M059J (cell line): ENCODE results near the gene CLDN1. TPM values are rescaled to one million over a fixed set of nuclear protein-coding genes. Genes with fewer than 3 reads are reported as not detected.
A peak's percentile ranks its signal among the peaks of the same experiment; 100 is the strongest.

Source experiments
- DNase-seq: peaks from one replicate; pipeline ENCODE4 v3.0.0-alpha.2; 2012; ENCODE audit warnings: low read depth
- total RNA-seq: library from RNA; depleted of rRNA; stranded (reverse); fragments of >200 nt; shearing (Covaris generic); gene quantifications from 2 replicates; pipeline ENCODE4 v1.2.3, GENCODE V29; 2014

The CLDN1 gene
- total RNA-seq, 1 experiment from 2014 or later = 1.8 TPM

DNA sequence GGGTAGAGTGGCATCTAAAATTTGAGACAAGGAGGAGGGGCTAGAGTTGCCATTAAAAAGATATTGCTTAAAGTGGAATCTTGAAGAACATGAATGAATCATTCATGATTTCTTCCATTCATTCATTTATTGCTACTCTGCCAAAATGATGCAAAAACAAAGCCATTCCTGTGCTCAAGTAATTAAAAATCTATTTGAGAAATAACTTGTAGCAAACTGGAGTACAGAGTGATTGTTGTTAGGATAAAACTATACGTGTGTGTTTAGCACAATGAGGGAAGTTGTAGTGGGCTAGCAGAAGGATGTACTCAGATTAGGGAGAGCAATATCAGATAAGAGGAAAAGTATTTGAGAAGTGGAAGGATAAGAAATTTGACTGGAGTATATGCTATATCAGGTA lies 11.7 kb upstream of the CLDN1 start:
- DNase-seq = no peak

DNA sequence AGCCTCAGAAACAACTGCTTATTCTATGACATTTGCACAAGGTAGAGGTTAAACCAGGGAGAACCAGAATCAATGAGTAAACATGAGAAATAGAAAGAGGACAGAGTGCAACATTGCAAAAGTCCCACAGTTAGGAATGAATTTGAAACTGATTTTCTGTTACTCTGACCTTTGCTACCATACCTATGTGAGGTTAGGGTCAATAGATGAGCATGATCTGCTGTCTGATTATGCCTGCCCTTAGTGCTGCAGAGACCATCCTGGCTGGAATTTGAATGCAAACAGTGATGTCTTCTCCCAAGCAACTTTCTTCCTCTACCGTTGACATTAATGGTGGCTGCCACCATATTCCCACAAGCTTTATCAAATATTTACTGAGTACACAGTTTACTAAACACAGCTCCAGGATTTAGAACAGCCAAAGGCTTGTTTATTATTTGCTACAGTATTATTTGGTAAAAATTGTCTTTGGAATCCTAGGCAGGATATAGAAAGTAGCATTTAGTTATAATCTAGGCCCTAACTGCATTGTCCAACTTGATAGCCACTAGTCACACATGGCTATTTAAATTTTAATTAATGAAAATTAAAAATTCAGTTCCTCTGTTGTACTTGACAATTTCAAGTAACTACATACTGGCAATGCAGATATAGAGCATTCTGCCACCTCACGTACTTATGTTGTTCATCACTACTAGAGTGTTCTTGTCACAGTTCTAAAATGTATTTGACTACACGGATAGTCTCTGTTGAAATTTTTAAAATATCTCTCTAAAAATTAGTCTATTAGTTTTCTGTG lies 8.9 kb upstream of the CLDN1 start:
- DNase-seq = no peak

GRCh38 chr3:190326930-190327329 lies 4.7 kb upstream of the CLDN1 start:
- DNase-seq = peak; percentile 18

- DNase-seq = peak; percentile 78
Measured at GRCh38 chr3:190326361-190326760, 4.1 kb upstream of the CLDN1 start.

GRCh38 chr3:190325923-190326322 lies 3.7 kb upstream of the CLDN1 start:
- DNase-seq = peak; percentile 78

DNA sequence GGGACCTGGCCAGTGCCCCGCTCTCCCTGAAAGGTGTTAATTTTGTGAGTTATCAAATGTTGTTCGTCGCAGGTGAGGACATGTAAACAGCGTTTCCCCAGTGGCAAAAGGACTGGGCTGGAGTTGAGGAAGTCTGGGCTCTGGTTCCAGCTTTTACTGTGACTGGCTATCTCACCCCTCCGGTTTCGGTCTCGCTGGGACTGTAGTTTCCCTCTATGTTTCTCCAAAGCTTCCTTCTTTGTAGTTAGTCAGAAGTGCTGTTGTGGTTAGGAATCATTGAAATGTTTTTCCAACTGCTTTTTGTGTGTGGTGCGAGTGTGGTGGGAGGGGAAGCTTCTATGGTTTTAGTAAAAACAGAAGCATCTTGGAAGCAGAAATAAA lies 990 bp upstream of the CLDN1 start:
- peak; percentile 46 for DNase-seq

DNA sequence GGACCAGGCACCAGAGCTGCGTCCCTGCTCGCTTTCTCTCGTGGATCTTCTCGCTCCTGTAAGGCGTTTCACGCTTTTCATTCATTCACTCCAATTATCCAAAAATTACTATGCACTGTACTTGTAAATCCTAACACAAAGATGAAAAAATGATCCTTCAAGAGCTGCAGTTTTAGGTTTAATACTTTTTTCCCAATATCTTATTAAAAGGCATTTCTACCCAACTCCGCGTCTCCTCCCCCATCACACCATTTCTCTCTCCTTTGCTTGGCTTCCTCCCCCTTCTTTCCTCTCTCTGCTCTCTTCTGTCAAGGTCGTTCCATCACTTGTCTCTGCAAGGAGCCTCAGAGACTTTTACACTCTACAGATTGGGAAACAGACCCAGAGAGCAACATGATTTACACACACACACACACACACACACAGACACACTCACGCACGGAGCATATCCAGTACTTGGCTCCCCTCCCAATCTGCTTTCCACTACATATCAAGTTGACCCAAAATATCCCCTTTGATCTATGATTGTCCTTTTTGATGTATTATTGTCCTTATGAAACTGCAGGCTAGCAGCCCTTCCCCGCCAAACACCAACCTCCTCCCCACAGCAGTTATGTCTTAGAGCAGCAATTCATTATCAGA lies 479 bp upstream of the CLDN1 start:
- no peak for DNase-seq

GRCh38 chr3:190320594-190321362 lies 1.5 kb downstream of the CLDN1 start:
- no peak for DNase-seq

DNA sequence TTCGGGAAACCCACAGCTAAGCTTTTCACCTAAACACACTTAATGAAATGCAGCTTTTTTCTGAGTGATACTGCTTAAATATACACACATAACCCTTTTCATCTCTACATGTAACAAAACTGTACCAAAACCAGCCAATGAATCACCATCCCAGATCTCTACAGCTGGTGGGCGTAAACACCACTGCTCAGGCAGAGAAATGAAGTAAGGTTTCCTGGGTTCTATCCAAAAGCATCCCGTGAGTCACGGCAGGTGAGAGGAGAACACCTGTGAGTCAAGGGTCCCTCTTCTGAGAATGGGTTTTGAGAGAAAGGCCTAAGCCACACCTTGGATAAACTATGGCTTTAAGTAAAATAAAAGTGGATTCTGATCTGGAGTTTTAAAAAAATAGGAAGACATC lies 2.6 kb downstream of the CLDN1 start:
- DNase-seq = no peak

- DNase-seq = no peak
Measured at GRCh38 chr3:190318666-190319065, 3.6 kb downstream of the CLDN1 start.

- no peak for DNase-seq
Measured at GRCh38 chr3:190314741-190315140, 7.5 kb downstream of the CLDN1 start.

DNA sequence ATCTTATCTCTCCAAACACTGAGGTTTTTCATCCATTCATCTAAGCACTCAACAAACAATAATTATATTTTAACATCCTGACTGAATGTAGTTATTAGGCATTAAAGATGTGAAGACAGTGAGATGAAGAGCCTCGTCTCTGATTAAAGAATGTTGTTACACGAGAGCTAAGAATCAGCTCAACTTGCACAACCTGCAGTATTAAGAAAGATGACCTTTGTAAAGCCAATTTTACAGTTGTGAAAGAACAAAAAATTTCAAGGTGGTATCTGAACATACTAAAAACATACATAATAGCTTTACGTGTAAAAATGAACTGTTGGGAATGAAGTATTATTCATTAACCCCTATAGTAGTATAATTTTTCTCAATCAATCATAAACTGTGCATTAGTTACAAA lies 12.8 kb downstream of the CLDN1 start:
- no peak for DNase-seq

GRCh38 chr3:190308154-190308553 lies 14.1 kb downstream of the CLDN1 start:
- no peak for DNase-seq

DNA sequence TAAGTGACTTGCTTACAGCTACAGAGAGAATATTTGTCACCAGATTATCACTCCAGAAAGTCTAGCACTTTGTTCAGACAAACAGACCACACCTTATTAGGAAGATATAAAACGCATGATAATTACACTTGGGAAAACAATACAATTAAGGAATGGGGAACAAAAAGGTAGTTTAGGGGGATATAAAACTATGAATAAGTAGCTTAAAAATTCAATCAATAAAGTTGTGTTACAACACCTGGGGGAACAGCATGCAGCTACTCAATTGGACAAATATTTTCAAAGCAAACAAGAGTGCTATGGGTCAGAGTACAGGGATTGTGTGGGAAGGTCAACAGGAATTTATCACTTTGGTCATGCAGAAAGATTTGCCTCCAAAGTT lies 15.1 kb downstream of the CLDN1 start:
- DNase-seq = no peak

GRCh38 chr3:190306513-190307163 lies 15.6 kb downstream of the CLDN1 start:
- DNase-seq = no peak

DNA sequence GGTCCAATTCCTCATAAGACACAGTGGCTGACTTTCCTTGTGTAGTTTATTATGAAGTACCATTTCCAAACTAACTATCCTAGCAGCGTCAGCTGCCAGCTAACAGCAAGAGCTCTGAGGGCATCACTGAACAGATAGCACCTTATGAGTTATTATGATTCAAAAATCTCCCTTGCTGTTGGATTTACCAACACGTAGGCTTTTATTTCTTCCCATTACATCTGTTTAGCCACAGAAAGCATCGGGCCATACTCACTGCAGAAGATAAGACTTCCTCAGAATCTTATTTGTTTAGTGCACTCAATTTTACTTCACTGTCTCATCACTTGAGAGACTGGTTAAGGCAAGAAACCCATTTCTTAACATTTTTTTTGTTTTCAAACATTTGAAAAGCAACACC lies 16.2 kb downstream of the CLDN1 start:
- no peak for DNase-seq

DNA sequence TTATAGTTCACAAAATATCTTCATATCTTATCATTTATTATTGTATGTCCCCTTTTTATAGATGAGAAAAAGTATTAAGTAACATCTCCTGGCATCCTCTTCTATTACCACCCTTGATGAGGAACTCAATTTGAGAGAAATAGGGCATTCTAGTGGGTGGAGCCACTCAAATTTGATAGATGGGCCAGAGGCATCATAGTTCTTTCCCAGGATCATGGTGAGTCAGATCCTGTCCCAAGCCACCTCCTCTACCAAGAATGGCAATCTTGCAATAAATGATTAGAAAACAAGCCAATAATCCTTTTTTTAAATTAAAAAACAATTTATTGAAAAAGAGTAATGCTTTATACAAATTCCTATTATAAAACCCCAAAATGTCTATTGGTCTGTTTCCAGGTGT lies 16.8 kb downstream of the CLDN1 start:
- DNase-seq = peak; percentile 58

DNA sequence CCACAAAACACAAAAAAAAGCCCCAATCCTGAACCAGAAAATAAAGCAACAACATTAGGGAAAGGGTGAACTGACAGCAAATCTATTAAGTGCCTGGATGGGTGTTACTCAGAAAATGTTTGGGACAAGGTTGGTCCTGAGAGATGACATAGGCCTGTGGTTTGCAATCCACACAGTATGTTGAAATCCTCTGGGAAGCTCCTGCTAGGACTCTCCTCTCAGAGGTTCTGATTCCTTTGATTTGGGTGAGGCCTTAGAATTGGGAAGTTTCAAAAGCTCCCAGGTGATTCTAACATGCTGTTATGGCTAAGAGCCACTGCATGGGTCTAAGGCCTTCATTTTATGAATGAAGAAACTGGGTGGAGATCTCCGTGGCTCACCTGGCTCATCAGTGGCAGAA lies 18.4 kb downstream of the CLDN1 start:
- DNase-seq = no peak

DNA sequence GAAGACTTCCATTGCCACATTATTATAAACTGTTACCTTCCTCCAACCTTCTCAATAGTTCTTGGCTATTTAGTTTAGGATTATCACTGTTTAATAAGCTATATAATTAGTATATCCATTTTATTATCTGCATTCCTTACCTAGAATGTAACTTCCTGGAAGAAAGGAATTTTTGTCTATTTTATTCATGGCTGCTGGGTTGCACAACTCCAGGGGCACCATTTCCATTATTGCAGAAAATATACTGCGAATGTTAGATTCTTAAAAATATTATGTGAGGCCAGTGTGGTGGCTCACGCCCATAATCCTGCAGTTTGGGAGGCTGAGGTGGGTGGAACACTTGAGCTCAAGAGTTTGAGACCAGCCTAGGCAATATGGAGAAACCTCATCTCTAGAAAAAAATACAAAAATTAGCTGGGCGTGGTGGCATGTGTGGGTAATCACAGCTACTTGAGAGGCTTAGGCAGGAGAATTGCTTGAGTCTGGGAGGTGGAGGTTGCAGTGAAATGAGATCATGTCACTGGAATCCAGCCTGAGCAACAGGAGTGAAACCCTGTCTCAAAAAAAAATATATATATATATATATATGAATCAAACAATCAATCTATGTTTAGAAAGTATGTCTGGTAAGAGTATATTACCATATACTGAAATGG lies 19.9 kb downstream of the CLDN1 start:
- peak; percentile 28 for DNase-seq

- DNase-seq = no peak
Measured at GRCh38 chr3:190301591-190301990, 20.7 kb downstream of the CLDN1 start.

DNA sequence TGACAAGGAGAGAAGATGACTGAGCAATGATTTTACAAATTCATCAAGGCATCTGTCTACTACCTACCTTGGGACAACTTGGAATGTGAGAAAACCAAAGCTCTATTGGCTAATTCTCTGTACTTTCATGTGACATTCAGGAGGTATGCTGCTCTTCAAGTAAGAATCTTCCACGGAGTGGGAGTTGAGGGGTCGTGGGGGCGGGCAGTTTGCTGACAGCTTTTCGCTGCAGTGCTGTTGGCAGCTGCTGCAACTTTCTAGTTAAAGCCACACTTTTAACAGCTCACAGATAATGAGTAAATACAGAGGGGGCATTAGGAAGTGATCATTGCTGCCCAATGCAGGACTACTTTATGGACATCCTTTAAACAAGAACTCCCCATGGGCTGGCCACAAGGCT lies 22.3 kb downstream of the CLDN1 start:
- DNase-seq = no peak

GRCh38 chr3:190294030-190294429 lies 28.2 kb downstream of the CLDN1 start:
- DNase-seq = no peak
